Measurements from ENCODE around the gene PTN.

DNA sequence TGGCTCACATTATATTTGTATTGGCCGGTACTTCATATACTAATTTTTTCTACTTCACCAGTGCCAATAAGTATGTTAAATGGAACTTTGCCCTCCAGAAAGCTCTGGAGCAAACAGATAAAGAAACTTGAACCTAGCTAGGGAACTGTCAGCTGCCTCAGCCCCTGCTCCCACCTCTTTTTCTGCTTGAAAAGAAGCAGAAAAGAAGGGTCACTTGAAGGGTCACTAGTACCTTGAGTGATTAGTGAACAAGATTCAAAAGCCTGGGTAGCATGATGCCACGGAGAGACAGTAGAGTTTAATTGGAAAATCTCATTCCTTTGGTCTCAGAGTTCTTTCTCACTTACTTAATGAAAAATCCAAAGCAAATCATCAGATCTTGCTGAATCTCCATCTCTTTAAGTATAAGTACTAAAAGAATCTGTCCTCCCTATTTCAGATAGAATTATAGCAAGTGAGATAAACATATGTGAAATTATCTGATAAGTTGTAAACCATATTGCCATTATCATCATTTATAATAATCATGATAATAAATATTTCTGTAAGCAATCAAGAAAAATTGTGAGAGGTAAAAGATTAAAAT, 47.7 kb downstream of the PTN start:
- TF ChIP-seq EP300 (IDR thresholded peaks at IDR 0.05) = no peak
- TF ChIP-seq CTCF (IDR thresholded peaks at IDR 0.05) = no peak
